Loucy (cell line): ENCODE measurements around the gene CCDC33.
A peak's percentile ranks its signal among the peaks of the same experiment; 100 is the strongest.

ENCODE experiments used
- EZH2phosphoT487 ChIP-seq: fragments of 200-600 bp; IDR thresholded peaks from 2 replicates; pipeline ENCODE4 v1.6.1; 2018; ENCODE audit warnings: antibody characterized with exemption, mild to moderate bottlenecking, moderate library complexity, borderline replicate concordance
- TF ChIP-seq, protein P1 (sequence below): fragments of 200-600 bp; sonication (generic); conservative IDR thresholded peaks from 2 replicates; pipeline ENCODE4 v1.5.1; 2014; ENCODE audit warnings: mild to moderate bottlenecking, antibody characterized with exemption, low read length

DNA sequence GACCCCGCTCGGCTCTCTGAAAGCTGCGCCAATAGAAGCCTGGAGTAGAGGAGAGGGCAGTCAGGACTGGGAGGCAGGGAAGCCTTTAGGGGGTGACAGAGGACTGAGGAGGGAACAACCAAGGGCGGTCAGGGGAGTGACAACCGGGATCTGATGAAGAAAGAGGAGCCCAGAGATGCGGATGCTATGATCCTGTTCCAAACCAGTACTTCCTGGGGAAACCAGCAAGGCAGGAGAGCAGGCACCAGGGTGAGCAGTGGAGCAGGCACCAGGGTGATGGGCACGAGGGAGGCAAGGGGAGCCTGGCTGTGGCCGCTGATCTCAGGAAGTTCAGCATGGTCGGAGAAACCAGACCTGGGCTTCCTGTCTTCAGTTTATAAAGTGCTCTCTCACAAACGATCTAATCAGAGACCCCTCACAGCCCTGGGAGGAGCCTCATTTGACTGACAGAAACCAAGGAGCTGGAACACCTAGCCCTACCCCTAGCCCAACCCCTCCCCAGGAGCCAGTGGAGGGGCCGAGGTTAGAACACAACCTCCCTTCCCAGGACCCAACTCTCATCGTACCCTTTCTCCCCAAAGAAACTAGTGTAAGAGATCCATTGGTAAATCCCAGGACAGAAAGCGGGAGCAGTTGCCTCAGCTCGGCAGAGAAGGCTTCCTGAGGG, 34.9 kb downstream of the CCDC33 start:
- TF ChIP-seq, protein P1, sequence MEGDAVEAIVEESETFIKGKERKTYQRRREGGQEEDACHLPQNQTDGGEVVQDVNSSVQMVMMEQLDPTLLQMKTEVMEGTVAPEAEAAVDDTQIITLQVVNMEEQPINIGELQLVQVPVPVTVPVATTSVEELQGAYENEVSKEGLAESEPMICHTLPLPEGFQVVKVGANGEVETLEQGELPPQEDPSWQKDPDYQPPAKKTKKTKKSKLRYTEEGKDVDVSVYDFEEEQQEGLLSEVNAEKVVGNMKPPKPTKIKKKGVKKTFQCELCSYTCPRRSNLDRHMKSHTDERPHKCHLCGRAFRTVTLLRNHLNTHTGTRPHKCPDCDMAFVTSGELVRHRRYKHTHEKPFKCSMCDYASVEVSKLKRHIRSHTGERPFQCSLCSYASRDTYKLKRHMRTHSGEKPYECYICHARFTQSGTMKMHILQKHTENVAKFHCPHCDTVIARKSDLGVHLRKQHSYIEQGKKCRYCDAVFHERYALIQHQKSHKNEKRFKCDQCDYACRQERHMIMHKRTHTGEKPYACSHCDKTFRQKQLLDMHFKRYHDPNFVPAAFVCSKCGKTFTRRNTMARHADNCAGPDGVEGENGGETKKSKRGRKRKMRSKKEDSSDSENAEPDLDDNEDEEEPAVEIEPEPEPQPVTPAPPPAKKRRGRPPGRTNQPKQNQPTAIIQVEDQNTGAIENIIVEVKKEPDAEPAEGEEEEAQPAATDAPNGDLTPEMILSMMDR, result peak; percentile 31
- no peak for TF ChIP-seq EZH2phosphoT487
